Body of pancreas (tissue), 4 donors: ENCODE results near the gene AGBL2.

Experiments
- CTCF ChIP-seq, 7 experiments: fragments of 450-650 bp in 4 of 7; fragments of 200-600 bp in 3 of 7; sonication (generic) in 3 of 7; IDR thresholded peaks; one replicate each; pipeline ENCODE4 v1.5.1; 2016 to 2019; ENCODE audit warnings: antibody characterized with exemption in 7 of 7
- POLR2A ChIP-seq, 3 donors: fragments of 450-650 bp; IDR thresholded peaks; one replicate each; pipeline ENCODE4 v1.6.1; 2016; ENCODE audit warnings: antibody characterized with exemption in 3 of 3, mild to moderate bottlenecking in 2 of 3

- no peak for TF ChIP-seq CTCF (IDR thresholded peaks at IDR 0.05)
- no peak for TF ChIP-seq POLR2A (IDR thresholded peaks at IDR 0.05)
Observed at GRCh38 chr11:47732271-47732670, 17.1 kb upstream of the AGBL2 start.
